Measurements from ENCODE around the gene NLRP1.
A peak's percentile ranks its signal among the peaks of the same experiment; 100 is the strongest.

NLRP1 gene

GRCh38 chr17:5584383-5585286 is at the start of gene NLRP1:
Gene NLRP1 (minus strand): TSS chr17:5584509. CDS start chr17:5583957, 552 bp downstream.
- DNase-seq (ENCODE audit: low spot score), result peak; percentile 96

GRCh38 chr17:5631958-5632590 is 47.8 kb upstream of the NLRP1 start:
- DNase-seq (ENCODE audit: low spot score), result no peak

- DNase-seq (ENCODE audit: low spot score), result no peak
Observed at GRCh38 chr17:5630434-5630833, 46.1 kb upstream of the NLRP1 start.

GRCh38 chr17:5629128-5629527 is 44.8 kb upstream of the NLRP1 start:
- no peak for DNase-seq (ENCODE audit: low spot score)

- DNase-seq (ENCODE audit: low spot score), result no peak
Observed at GRCh38 chr17:5628262-5628661, 44.0 kb upstream of the NLRP1 start.

GRCh38 chr17:5624211-5624610 is 39.9 kb upstream of the NLRP1 start:
- DNase-seq (ENCODE audit: low spot score), result no peak

GRCh38 chr17:5621729-5622128 is 37.4 kb upstream of the NLRP1 start:
- no peak for DNase-seq (ENCODE audit: low spot score)

GRCh38 chr17:5621026-5621425 is 36.7 kb upstream of the NLRP1 start:
- DNase-seq (ENCODE audit: low spot score), result no peak

GRCh38 chr17:5619088-5619740 is 34.9 kb upstream of the NLRP1 start:
- DNase-seq (ENCODE audit: low spot score), result no peak

- DNase-seq (ENCODE audit: low spot score), result no peak
Observed at GRCh38 chr17:5618476-5618875, 34.2 kb upstream of the NLRP1 start.

- no peak for DNase-seq (ENCODE audit: low spot score)
Observed at GRCh38 chr17:5615476-5615875, 31.2 kb upstream of the NLRP1 start.

GRCh38 chr17:5610956-5611355 is 26.6 kb upstream of the NLRP1 start:
- DNase-seq (ENCODE audit: low spot score), result no peak

GRCh38 chr17:5608399-5609112 is 24.2 kb upstream of the NLRP1 start:
- no peak for DNase-seq (ENCODE audit: low spot score)

- DNase-seq (ENCODE audit: low spot score), result no peak
Observed at GRCh38 chr17:5607946-5608345, 23.6 kb upstream of the NLRP1 start.

GRCh38 chr17:5605452-5605851 is 21.1 kb upstream of the NLRP1 start:
- no peak for DNase-seq (ENCODE audit: low spot score)

GRCh38 chr17:5600041-5600440 is 15.7 kb upstream of the NLRP1 start:
- no peak for DNase-seq (ENCODE audit: low spot score)

- no peak for DNase-seq (ENCODE audit: low spot score)
Observed at GRCh38 chr17:5598457-5598856, 14.1 kb upstream of the NLRP1 start.

- DNase-seq (ENCODE audit: low spot score), result no peak
Observed at GRCh38 chr17:5596421-5596820, 12.1 kb upstream of the NLRP1 start.

- DNase-seq (ENCODE audit: low spot score), result no peak
Observed at GRCh38 chr17:5595831-5596230, 11.5 kb upstream of the NLRP1 start.

GRCh38 chr17:5592382-5592781 is 8.1 kb upstream of the NLRP1 start:
- DNase-seq (ENCODE audit: low spot score), result peak; percentile 36

GRCh38 chr17:5591966-5592365 is 7.7 kb upstream of the NLRP1 start:
- DNase-seq (ENCODE audit: low spot score), result no peak

- no peak for DNase-seq (ENCODE audit: low spot score)
Observed at GRCh38 chr17:5588584-5588983, 4.3 kb upstream of the NLRP1 start.
